CD4-positive, alpha-beta T cell treated with Interleukin-1 beta for 1 hour (primary cell): Measurements from ENCODE around the gene ANKRD29.

Experiments used
- DNase-seq, 2 donors: peaks; one replicate each; pipeline ENCODE4 v3.0.0-alpha.2; 2020 to 2022

ANKRD29 gene, protein sequence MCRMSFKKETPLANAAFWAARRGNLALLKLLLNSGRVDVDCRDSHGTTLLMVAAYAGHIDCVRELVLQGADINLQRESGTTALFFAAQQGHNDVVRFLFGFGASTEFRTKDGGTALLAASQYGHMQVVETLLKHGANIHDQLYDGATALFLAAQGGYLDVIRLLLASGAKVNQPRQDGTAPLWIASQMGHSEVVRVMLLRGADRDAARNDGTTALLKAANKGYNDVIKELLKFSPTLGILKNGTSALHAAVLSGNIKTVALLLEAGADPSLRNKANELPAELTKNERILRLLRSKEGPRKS

GRCh38 chr18:23662309-23663263, at the start of gene ANKRD29:
Gene ANKRD29, minus strand, starts transcription at chr18:23662911. Its CDS starts 181 bp downstream, at chr18:23662730.
- peak; percentile 58 to 61 for DNase-seq

DNA sequence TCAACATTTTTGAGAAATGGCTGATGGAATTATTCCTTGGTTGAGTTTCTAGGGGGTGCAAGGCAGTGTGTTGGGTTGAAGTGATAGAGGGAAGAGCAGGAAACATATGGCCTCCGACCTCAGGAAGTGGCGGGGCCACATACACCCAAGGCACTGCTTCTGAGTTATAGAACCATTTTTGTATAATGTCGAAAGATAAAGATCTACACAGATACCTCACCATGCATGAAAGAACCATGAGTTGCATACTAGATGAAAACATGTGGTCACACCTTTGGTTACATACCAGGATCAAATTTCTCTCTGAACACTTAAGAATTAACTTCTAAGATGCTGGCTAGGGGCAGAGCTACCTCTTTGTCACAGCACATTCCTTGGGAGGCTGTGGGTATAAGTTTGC, 49.7 kb upstream of the ANKRD29 start:
- DNase-seq: peak in 1 of 2 donors; percentile 5

DNA sequence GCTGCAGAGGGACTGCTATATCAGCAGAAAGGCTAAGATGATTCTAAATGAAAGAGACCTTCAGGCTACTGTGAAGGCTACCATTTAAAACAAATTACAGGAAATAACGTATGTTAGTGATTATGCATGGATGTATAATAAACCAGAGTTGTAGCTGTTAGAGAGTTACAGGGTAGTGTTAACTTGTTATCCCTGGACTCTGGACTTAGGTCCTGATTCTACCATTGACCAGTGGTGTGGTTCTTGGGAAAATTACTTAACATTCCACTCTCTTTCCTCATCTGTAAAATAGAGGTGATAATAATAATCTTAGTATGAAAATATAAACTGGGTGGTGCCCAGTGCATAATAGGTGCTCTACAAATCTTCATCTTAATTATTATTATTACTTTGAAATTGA, 48.7 kb upstream of the ANKRD29 start:
- DNase-seq: no peak

DNA sequence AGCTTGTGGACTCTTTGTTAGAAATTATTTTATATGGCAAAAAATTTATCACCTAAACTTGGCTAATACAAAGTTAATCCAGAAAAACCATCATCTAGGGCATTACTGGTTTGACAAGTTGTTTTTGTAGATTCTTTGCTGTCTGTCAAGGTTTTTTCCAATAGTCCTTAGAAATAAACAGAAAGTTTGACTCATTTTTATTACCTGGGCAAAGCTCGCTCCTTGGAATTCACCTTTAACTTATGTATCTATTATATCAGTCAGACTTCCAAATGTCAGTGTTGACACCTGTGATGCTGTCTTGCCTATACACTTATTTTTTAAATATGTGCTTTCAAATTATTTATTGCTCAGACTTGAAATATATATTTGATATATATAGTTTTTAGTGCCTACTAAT, 48.2 kb upstream of the ANKRD29 start:
- DNase-seq: no peak

DNA sequence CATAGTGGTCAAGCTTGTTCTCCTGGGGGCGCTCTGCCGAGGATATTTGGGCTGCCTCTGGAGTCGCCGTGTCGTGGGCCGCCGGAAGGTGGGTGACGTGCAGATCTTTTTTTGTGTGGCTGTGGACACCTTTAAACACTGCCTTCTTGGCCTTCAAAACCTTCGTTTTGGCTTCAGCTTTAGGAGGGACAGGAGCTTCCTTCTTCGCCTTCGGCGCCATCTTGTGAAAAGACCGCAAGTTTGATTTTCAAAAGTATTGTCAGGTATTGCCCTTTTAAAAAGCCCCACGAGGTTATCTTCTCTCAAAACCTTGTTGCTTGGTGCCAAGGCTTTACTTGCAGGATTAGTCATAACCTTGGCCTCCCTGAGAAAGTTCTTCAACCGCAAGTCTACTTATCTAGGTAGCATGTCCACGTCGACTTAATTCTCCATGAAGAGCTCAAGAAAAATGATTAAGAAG, 47.4 kb upstream of the ANKRD29 start:
- DNase-seq: no peak

DNA sequence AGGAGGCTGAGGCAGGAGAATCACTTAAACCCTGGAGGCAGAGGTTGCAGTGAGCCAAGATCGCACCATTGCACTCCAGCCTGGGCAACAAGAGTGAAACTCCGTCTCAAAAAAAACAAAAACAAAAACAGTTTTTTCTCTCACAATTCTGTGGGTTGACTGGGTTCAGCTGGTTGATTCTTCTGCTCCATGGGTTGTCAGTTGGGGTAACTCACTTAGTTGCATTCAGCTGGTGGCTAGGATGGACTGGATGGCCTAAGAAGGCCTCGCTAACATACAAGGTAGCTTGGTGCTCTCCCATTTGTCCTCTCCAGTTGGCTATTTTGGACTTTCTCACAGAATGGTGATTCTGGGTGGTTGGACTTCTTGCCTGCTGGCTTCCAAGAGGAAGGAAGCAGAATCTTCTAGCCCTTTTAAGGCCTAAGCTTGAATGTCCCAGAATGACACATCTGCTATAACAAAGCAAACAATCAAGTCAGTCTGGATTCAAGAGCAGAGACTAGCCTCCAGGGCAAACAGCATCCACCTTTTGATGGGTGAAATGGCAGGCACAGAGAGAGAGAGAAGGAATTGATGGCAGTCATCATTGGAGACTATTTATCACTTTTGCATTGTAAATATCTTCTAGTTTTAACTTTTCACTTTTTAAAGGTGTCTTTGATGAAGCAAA, 44.4 kb upstream of the ANKRD29 start:
- no peak for DNase-seq

DNA sequence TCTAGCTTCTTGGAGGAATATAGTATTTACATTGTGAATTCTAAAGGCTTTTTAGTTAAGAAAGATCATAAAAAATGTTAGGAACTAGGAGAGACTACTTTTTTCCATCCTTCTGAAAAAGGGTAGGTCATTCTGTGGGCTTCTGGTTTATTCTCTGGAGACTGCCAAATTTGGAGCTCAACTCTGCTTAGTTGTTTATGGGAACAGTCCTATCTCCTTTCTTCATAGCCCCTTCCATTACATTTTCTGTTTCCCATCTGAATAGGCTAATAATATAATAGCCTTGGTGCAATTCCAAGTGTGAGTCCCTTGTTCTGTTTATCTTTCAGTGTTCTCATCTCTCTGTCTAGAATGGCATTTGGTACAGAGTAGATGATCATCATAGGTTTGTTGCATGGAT, 42.1 kb upstream of the ANKRD29 start:
- DNase-seq: no peak

DNA sequence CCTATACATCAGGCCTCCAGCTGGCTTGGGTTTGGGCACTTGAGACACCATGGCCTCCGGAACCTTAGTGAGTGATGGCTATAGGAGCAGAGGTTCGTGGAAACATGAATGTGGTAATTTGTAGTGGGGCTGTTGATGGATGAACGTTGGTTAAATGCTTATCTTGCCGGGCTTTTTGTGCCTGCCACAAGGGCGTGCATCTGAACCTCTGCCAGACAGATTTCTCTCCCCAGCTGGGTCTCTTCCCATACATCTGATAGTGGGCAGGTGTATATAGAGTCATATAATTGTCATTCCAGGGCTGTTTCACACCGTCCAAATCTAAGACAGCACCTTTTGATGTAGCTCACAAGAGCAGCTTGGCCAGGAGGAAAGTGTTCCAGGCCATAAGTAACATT, 41.3 kb upstream of the ANKRD29 start:
- no peak for DNase-seq

DNA sequence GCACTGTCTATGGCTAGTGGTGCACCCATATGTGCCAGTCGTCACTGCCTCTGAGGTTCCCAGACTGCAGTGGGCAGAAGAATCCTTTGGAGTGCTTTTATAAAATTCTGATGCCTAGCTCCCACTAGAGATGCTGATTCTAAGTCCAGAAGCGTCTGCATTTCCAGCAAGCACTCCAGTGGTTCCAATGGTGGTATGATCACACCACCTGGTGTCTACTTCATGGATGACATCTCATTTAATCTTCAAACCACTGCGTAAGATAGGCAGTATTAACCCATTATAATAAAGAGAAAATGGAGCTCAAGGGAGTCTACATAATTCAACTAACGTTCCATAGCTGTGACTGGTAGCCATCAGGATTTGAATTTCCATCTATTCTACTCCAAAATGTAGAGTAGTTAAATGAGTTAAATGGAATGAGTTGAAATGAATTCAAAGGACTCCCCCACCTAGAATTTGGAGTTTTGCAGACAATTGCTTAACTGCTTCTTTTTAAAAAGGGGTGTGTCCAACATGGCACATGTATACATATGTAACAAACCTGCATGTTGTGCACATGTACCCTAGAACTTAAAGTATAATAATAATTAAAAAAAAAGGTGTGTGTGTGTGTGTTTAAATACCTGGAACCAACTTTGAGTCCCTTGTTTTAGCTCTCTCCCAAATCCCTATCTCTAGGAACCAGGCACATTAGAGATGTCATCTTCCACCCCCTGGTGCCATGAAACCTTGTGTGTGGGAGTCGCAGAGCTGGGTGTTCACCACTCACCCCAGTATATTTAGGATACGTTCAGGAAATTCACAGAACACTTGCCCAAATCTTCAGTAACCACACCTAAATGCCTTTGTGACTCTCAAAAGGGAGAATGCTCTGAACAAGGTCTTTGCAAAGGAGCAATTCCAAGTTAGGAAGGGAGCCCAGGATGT, 40.6 kb upstream of the ANKRD29 start:
- DNase-seq: peak in 1 of 2 donors; percentile 55

GRCh38 chr18:23702606-23703005, 39.9 kb upstream of the ANKRD29 start:
- DNase-seq: no peak

DNA sequence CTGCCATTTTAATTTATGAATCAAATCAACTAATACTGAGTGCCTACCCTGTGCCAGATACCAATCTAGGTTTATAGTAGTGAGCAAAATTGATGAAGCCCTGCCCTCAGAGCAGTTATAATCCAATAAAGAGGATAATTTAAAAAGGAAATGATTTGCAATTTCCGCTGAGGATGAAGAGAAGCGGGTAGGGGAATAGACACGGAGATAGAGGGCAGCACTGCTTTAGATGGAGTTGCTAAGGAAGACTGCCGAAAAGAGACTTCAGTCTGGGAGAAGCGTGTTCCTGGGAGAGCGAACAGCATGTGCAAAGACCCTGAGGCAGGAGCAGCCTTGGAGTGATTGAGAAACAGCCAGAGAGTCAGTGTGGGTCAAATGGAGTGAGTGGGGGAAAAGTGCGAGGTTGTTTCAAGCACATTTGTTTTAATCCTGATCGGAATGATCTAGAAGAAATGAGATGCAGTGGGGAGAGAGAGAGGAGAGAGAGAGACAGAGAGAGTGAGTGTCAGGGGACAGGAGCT, 38.9 kb upstream of the ANKRD29 start:
- DNase-seq: no peak

DNA sequence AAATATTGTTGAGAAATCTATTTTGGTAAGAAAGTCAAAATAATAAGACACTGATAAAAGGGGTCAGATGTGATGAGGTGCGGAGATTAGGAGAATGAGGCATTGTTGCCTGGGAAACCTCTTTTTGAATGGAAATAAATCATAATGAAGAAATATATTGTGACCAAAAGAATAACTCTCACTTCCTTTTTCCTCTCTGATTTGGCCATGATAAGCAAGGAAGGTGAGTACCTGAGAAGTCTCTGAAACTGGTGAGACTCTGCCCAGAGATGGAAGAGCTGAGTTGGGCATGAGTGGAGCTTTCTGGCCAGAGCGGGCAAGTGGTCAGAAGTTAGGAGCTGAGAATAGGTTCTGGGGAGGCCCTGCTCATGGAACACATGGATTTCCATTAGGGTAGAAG, 38.3 kb upstream of the ANKRD29 start:
- DNase-seq: no peak

DNA sequence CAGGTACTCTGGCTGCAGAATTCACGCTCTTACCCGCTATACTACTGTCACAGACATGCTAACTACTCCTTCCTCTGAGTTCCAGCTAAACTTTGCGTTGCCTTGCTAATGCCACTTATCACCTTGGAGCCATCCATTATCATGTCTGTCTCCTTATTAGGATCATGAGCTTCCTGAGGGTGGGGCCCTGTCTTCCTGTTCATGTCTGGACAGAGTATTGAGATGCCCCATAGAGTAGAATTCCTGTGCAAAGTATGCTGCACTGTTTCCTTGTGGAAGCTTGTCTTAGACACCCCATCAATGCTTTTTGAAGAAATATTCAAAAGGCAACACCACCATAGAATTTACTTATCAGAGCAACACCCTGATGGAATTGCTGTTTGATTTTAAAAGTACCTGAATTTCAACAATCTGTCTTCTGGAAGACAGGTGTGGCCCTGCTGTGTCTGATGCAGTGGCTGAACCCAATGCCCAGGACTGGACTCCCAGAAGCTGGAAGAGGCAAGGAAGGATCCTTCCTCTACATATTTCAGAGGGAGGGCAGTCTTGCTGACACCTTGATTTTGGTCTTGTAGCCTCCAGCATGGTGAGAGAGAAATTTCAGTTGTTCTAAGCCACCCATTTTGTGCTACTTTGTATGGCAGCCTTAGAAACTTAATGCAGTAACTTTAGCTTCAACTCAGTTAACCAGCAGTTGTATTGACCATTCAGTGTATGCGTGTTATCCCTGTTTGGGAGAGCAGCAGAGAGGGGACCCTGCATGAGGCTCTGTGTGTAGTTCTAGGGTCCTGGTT, 32.1 kb upstream of the ANKRD29 start:
- no peak for DNase-seq

DNA sequence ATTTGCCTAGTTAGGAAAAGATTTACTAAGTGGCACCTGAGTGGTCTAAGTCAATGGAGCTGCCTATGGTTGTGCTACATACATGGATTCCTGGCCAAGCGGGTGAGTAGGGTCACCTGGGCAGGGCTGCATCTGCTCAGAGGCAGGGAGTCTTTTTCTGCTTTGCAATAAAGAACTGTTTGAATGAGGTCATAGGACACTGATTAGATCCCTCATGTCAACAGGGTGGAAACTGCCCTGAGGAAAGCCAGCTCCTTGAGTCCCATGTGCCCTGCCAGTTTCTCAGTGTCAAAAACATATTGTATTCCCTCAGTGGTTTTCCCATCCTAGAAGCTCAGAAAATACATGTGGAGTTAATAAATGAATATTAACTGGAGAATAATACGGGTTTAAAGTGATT, 31.1 kb upstream of the ANKRD29 start:
- no peak for DNase-seq

- no peak for DNase-seq
Observed at GRCh38 chr18:23690505-23691068, 27.9 kb upstream of the ANKRD29 start.

GRCh38 chr18:23689616-23690504, 27.1 kb upstream of the ANKRD29 start:
- no peak for DNase-seq

DNA sequence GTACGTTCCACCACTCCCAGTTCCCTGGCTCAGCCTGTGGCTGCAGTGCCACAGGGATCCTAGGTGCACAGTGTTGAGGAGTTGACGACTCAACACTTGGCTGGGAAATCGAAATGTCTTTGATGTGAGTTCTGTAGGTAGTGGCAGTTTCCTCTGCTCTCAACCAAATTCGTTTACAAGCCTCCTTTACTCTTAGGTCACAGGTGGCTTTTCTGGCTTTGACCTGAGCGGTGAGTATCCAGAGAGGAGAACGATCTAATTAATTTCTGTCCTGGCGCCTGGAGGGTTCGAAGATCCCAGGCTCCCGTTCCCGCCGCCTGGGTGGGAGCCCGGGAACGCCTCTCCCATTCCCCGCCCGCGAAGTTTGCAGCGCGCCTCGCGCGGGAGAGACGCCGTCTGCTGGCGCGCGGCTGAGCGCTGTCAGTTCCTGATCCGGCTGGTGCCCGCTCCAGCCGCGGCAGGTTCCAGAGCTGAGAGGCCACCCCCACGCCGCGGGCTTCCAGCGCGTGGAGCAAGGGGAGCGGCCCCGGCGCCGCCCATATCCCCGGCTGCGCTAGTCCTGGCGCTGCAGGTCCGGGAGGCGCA, 26.4 kb upstream of the ANKRD29 start, which contains the start of gene LAMA3:
LAMA3 (plus strand) TSS at position 423 of the 585 bp plus-strand sequence. CDS start 231 bp downstream, outside the sequence.
- DNase-seq: peak; percentile 3 to 23

DNA sequence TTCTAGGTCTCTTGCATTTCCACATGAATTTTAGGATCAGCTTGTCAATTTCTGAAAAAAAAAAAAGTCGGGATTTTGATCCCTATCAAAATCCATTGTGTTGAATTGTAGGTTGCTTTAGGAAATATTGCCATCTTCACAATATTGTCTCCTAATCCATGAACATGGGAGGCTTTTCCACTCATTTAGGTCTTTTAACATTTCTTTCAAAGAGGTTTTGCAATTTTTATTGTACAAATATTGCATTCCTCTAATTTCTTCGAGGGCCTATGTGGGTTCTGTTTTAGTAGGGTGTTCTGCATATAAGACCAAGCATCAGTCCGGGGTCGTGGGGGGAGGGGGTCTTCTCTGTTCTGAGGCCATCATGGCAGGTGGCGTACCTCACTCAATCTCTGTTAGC, 25.8 kb upstream of the ANKRD29 start:
- no peak for DNase-seq
